ENCODE results near the gene GREB1L.

- TF ChIP-seq GABPA (IDR thresholded peaks at IDR 0.05; ENCODE audit: low read depth, low read length) (no peak), GABPA (CRISPR knock-in tag; IDR thresholded peaks at IDR 0.05; ENCODE audit: low read depth) (no peak), ZSCAN22 (CRISPR knock-in tag; IDR thresholded peaks at IDR 0.05) (no peak), TBL1XR1 (IDR thresholded peaks at IDR 0.05; ENCODE audit: borderline replicate concordance, low read length, partially characterized antibody) (no peak), SP1 (IDR thresholded peaks at IDR 0.05) (no peak), SP1 (CRISPR knock-in tag; IDR thresholded peaks at IDR 0.05) (no peak), ZNF660 (CRISPR knock-in tag; IDR thresholded peaks at IDR 0.05; ENCODE audit: borderline replicate concordance, low read depth) (no peak), ZNF556 (CRISPR knock-in tag; IDR thresholded peaks at IDR 0.05; ENCODE audit: borderline replicate concordance) (no peak), ZNF788 (CRISPR knock-in tag; IDR thresholded peaks at IDR 0.05; ENCODE audit: borderline replicate concordance) (no peak)
These were observed 54.0 kb downstream of the GREB1L start for GRCh38 chr18:21296045-21296444.

All from HepG2 (cell line).